ENCODE data around the gene ATP11C.
"Not testable (repeated sequence)": the region's sequence is repeated elsewhere in the genome, so short reads cannot be mapped to it uniquely, and the experiment has no call there.

ATP11C gene

GRCh38 chrX:139702658-139703057, 230.2 kb downstream of the ATP11C start:
- DNase-seq = no peak

GRCh38 chrX:139692908-139693307, 239.9 kb downstream of the ATP11C start:
- no peak for DNase-seq

- no peak for DNase-seq
Measured at GRCh38 chrX:139692506-139692849, 240.4 kb downstream of the ATP11C start.

GRCh38 chrX:139691843-139692505, 240.9 kb downstream of the ATP11C start:
- no peak for DNase-seq

GRCh38 chrX:139691493-139691842, 241.4 kb downstream of the ATP11C start:
- DNase-seq = no peak

GRCh38 chrX:139685175-139685574, 247.7 kb downstream of the ATP11C start:
- not testable (repeated sequence) for DNase-seq

GRCh38 chrX:139680356-139680755, 252.5 kb downstream of the ATP11C start:
- no peak for DNase-seq
